Measurements from ENCODE around the gene MPHOSPH9.

GRCh38 chr12:123251403-123252076, 18.6 kb upstream of the MPHOSPH9 start:
- TF ChIP-seq, protein P1, sequence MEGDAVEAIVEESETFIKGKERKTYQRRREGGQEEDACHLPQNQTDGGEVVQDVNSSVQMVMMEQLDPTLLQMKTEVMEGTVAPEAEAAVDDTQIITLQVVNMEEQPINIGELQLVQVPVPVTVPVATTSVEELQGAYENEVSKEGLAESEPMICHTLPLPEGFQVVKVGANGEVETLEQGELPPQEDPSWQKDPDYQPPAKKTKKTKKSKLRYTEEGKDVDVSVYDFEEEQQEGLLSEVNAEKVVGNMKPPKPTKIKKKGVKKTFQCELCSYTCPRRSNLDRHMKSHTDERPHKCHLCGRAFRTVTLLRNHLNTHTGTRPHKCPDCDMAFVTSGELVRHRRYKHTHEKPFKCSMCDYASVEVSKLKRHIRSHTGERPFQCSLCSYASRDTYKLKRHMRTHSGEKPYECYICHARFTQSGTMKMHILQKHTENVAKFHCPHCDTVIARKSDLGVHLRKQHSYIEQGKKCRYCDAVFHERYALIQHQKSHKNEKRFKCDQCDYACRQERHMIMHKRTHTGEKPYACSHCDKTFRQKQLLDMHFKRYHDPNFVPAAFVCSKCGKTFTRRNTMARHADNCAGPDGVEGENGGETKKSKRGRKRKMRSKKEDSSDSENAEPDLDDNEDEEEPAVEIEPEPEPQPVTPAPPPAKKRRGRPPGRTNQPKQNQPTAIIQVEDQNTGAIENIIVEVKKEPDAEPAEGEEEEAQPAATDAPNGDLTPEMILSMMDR (IDR thresholded peaks at IDR 0.05): no peak
- TF ChIP-seq EZH2 (IDR thresholded peaks at IDR 0.05; ENCODE audit: borderline replicate concordance, insufficient read depth, low read depth, low read length, poor library complexity, severe bottlenecking): no peak
